Myocyte (in vitro differentiated cells): ENCODE results near the gene HOMEZ. TPM values are rescaled to one million over a fixed set of nuclear protein-coding genes. Genes with fewer than 3 reads are reported as not detected.
"Not testable (repeated sequence)": the region's sequence is repeated elsewhere in the genome, so short reads cannot be mapped to it uniquely, and the experiment has no call there.

ENCODE experiments used
- DNase-seq: peaks from one replicate; pipeline ENCODE4 v3.0.0-alpha.2; 2012; ENCODE audit warnings: low read depth
- total RNA-seq: library from RNA; depleted of rRNA; stranded (reverse); fragments of >200 nt; gene quantifications from 2 replicates; pipeline ENCODE4 v1.2.3, GENCODE V29; 2014

HOMEZ gene
- total RNA-seq, 1 donor from 2014 or later: 7.1 TPM

DNA sequence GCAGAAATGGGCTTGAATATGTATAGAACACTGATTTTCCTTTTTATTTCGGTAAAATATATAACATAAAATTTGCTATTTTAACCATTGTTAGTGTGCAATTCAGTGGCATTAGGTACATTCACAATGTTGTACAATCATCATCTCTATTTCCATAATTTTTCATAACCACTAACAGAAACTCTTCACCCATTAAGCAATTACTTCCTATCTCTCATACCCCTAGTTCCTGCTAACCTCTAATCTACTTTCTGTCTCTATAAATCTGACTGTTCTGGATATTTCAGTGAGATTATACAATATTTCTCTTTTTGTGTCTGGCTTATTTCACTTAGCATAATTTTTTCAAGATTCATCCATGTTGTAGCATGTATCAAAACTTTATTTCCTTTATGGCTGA is 57.1 kb downstream of the HOMEZ start:
- DNase-seq: no peak

DNA sequence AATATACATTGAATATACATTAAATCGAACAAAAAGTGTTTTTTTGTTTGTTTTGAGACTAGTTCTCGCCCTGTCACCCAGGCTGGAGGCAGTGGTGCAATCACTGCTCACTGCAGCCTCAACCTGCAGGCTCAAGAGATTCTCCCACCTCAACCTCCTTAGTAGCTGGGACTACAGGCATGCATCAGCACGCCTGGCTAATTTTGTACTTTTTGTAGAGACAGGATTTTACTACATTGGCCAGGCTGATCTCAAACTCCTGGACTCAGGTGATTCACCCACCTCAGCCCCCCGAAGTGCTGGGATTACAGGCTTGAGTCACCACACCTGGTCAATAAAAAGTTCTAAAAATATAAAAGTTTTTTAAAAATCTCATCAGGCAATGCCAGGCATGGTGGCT is 58.4 kb downstream of the HOMEZ start:
- no peak for DNase-seq

DNA sequence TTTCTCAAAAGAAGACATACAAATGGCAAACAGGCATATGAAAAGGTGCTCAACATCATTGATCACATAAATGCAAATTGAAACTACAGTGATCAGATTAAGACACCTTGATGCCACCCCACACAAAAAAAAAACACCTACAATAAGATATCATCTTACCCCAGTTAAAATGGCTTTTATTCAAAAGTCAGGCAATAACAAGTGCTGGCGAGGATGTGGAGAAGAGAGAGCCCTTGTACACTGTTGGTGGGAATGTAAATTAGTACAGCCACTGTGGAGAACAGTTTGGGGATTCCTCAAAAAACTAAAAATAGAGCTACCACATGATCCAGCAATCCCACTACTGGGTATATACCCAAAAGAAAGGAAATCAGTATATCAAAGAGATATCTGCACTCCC is 61.0 kb downstream of the HOMEZ start:
- not testable (repeated sequence) for DNase-seq

Other genes with a start within 250 kb of the HOMEZ start
- not detected in 2 replicates for gene PSMB11, start 243.9 kb downstream of the HOMEZ start, total RNA-seq
- 3.2 and 3.7 TPM in 2 replicates for gene CDH24, start 228.6 kb downstream of the HOMEZ start, total RNA-seq
- 85.4 and 90.4 TPM in 2 replicates for gene ACIN1, start 191.0 kb downstream of the HOMEZ start, total RNA-seq
- 28.9 and 40.7 TPM in 2 replicates for gene C14orf119, start 190.6 kb downstream of the HOMEZ start, total RNA-seq
- gene CIROP, start 181.1 kb downstream of the HOMEZ start, total RNA-seq: not detected in 2 replicates
- not detected in 2 replicates for gene CEBPE, start 166.9 kb downstream of the HOMEZ start, total RNA-seq
- 1.7 and 4.8 TPM in 2 replicates for gene SLC7A8, start 102.5 kb downstream of the HOMEZ start, total RNA-seq
- gene RNF212B, start 48.2 kb downstream of the HOMEZ start, total RNA-seq: not detected in 2 replicates
- gene PPP1R3E, start 16.7 kb upstream of the HOMEZ start, total RNA-seq: 6.1 and 8.1 TPM in 2 replicates
- 19.4 and 22.0 TPM in 2 replicates for gene BCL2L2, start 20.7 kb upstream of the HOMEZ start, total RNA-seq
- gene PABPN1, start 35.3 kb upstream of the HOMEZ start, total RNA-seq: 90.2 and 90.5 TPM in 2 replicates
- 9.6 and 11.1 TPM in 2 replicates for gene SLC22A17, start 66.8 kb upstream of the HOMEZ start, total RNA-seq
- gene EFS, start 79.0 kb upstream of the HOMEZ start, total RNA-seq: not detected in 2 replicates
- gene IL25, start 86.7 kb upstream of the HOMEZ start, total RNA-seq: not detected in 2 replicates
- gene CMTM5, start 90.9 kb upstream of the HOMEZ start, total RNA-seq: not detected in 2 replicates
- gene MYH6, start 122.1 kb upstream of the HOMEZ start, total RNA-seq: 2.6 and 3.4 TPM in 2 replicates
- gene MYH7, start 149.5 kb upstream of the HOMEZ start, total RNA-seq: 155 and 258 TPM in 2 replicates
- gene NGDN, start 183.6 kb upstream of the HOMEZ start, total RNA-seq: 34.3 and 39.5 TPM in 2 replicates